ENCODE measurements around the gene ASCC1.

GRCh38 chr10:72121389-72121788, 94.7 kb downstream of the ASCC1 start:
- TF ChIP-seq POLR2AphosphoS5 (IDR thresholded peaks at IDR 0.05), result no peak
- no peak for TF ChIP-seq CTCF (IDR thresholded peaks at IDR 0.05)
- TF ChIP-seq POLR2A (IDR thresholded peaks at IDR 0.05; ENCODE audit: low read depth), result no peak

Measured in esophagus muscularis mucosa (tissue), 3 donors.